ENCODE measurements around the gene GOLGA1.

GOLGA1 gene

GRCh38 chr9:124881138-124881743 is 59.6 kb downstream of the GOLGA1 start:
- peak; percentile 49 for DNase-seq

DNA sequence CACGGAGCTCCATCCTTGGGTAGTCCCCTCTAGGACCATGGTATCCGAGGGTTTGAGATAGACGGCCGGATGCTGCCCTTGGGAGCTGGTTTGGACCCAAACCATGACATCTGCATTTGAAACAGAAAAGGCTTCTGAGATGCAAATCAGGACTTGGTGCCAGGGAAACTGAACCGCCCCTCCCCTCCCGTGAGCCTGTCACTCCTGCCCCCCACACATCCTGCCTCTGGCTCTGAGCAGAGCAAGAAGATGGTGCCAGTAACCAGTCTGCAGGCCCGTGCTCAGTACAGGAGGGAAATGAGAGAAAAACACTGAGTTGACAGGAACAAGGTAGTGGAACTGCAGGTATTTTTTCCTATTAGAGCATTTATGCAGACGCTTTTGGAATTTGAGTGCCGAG is 60.4 kb downstream of the GOLGA1 start:
- DNase-seq: no peak

DNA sequence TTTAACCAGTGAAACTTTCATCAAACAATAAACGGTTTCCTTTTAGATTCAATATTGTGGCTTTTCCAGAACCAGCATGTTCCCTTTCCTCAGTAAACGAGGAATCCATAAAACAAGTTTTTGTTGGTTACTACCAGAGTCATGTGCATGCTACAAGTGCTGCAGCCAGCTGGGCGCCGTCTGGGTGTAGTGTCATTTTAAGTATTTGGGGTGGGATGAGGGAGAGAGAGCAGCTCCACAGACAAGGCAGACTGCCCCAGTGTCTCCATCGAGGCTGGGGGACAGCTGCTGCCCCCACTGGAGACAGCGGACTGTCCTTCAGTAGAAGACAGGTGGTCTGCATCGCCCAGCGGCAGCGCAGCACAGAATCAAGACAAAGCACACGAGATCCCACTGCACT is 61.7 kb downstream of the GOLGA1 start:
- DNase-seq: no peak

DNA sequence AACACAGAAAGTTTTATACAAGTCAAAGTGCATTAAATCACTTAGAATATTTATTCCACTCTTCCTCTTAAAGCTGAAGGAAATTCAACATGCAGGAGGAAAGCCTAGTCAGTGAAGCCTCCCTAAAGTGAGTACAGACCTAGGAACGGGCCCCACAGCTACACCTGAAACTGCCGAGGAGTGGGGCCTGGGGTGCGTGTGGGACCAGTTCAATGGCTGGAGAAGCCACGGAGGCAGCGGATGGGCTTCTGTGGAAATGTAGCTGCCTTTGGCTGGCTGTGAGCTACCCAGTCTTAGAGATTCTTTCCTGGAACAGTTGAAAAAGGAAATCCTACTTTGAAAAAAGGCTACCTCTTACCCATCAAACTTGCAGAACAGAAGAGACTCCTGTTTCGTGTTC is 62.4 kb downstream of the GOLGA1 start:
- no peak for DNase-seq

GRCh38 chr9:124878021-124878420 is 62.9 kb downstream of the GOLGA1 start:
- DNase-seq: no peak

- no peak for DNase-seq
These were observed 63.7 kb downstream of the GOLGA1 start for GRCh38 chr9:124877021-124877782.

DNA sequence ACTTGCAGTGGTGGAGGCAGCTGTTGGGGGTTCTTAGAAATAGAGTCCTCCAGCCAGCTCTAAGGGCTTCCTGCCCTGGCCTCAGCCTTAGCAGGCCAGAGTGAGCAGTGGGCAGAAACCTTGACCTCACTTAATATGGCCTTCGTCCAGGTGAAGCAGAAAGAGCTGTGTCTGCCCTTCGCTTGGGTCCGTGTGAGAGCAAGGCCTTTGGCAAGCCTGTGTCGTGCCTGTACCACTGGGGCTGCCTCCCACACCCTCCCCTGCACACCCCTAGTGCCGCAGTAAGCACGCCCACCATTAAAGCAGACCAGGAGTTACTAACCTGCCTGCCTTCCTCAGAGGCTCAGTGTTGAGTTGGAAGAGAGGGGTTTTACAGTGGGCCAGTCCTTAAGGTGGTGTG is 65.4 kb downstream of the GOLGA1 start:
- no peak for DNase-seq

DNA sequence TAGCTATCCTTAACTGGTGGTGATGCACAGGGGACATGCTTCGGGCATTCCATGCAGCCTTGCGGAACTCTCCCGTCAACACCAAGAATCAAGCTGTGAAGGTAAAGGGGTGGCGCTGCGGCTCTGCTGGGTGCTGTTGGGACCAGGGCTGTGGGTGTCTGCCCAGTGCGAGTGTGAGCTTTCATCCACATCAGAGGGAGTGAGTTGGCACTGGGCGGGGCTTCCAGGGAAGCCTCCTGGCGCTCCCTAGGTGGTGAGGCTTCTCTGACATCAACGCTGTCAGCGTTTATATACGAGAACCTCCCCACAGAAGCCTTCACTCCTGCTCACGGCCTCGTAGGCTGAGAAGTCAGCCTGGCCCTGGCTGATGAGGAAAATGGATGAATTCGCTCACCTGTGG is 67.2 kb downstream of the GOLGA1 start:
- DNase-seq: no peak

DNA sequence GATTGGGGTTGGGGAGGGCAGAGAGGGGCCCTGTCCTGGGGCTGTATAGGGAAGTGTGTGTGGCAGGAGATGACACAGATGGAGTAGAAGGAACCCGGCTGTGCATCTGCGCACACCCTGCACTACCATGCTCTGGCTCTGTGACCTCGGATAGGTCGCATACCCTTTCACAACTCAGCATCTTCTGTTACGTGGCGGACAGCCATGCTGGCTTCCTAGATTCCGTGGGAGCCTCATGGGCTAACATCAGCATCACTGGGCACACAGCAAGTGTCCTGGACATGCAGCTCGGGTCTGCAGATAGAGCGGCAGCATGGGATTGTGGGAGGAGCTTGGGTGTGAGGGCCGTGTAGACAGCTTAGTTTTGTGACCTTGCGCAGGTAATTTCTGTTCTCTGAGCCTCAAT is 69.7 kb downstream of the GOLGA1 start:
- DNase-seq: no peak

GRCh38 chr9:124870723-124871122 is 70.2 kb downstream of the GOLGA1 start:
- DNase-seq: peak; percentile 47

DNA sequence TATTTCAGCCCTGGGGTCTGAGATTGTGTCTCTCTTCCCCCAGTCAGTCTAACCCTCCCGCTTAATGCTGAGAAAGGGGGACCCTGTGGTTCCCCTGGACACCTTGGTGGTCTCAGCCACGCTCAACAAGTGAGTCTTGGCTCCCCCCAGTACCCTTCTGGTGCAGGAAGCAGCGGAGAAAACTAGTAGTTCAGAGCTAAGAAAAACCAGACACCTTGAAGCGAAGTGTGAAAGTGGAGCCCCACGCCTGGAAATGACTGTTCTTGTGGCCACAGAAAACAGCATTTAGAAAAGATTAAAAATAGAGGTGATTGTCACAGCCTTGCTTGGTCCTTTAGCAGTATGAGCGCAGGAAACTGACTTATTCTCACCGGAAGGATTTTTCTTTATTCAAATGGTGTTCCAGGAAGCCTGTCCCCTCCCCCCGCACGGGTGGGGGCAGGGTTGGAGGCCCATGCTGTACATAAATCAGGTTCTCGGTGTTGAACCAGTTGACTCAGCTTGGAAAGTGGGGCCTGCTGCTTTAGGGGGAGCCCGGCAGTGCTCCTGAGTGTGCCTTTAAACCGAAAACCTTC is 70.8 kb downstream of the GOLGA1 start:
- DNase-seq: peak; percentile 51

- peak; percentile 73 for DNase-seq
These were observed 71.4 kb downstream of the GOLGA1 start for GRCh38 chr9:124869466-124869985.

DNA sequence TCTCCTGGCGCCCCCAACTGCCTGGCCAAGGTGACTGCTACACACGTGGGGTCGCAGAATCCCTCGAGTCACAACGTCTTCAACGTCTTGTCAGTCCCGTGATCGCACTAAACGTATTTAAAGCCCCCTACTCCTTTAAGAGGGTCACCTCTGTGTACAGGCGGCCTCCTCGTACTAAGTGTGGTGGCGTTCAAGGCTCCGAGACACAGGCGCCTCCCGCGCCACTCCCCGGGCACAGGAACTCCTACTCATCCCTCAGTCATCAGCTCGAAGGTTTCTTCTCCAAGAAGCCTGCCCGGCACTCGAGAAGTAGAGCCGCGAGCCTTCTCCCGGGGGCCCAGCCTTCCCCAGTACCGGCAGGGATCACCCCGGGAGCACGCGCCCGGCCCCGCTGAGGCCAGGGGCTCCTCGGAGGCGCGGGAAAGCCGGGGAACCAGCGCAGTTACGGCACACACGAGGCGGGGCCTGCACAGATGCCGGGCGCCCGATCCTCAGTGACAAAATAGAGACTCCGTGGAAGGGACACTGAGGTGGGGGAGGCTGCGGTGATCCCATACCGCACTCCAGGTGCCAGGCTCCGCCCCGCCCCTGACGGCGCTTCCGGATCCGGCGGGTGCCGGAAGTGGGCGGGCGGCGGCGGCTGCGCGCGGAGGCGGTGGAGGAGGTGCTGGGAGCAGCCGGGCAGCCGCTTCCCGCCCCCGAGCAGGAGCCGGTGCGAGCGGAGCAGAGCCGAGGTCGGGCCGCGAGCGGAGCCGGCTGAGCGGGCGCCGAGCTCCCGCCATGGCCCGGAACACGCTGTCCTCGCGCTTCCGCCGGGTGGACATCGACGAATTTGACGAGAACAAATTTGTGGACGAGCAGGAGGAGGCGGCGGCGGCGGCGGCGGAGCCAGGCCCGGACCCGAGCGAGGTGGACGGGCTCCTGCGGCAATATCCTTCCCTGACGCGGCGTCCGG is 72.1 kb downstream of the GOLGA1 start:
- peak; percentile 92 for DNase-seq

GRCh38 chr9:124863371-124863871 is 77.5 kb downstream of the GOLGA1 start:
- DNase-seq: no peak

GRCh38 chr9:124861342-124862229 is 79.3 kb downstream of the GOLGA1 start, which contains the start of the genes ARPC5L and RPL35:
Gene ARPC5L (plus strand): TSS chr9:124862130. CDS start chr9:124869291, 7,161 bp downstream.
Gene RPL35 (minus strand): TSS chr9:124861957. CDS start chr9:124861912, 45 bp downstream.
- DNase-seq: peak; percentile 96

DNA sequence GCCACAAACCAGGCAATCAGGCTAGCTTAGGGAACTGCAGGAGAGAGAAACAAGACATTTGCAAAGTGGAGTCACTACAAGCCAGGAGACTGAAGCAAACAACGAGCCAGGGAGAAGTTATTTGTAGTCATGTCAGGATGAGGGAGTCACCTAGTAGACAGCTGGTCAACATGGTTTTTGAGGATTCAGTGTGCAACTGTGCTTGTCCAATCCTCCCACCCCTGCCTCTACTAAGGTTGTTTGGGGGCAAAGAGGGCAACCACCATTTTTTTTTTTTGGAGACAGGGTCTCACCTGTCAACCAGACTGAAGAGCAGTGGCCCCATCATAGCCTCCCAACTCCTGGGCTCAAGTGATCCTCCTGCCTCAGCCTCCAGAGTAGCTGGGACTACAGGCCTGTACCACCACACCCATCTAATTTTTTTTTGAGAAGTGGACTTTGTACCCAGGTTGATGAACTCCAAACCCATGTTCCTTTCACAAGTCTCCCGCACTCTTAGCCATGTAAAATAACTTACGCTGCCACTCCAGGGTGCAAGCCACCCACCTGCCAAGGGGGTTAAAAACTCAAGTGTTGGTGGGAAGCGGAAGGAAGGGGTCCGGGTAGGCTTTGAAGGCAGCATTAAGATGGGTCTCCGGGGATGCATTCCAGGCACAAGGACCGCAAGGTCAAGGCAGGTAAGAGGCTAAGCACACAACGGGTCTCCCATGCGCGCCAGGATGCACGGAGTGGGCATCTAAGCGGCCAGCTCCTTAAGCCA is 80.1 kb downstream of the GOLGA1 start:
- no peak for DNase-seq

GRCh38 chr9:124859803-124860581 is 80.9 kb downstream of the GOLGA1 start:
- DNase-seq: no peak

- peak; percentile 48 for DNase-seq
These were observed 82.4 kb downstream of the GOLGA1 start for GRCh38 chr9:124858330-124859046.

All from islet precursor cell (in vitro differentiated cells).